DMS 273 (cell line): ENCODE data around the gene DNAJC4.

Experiments used
- DNase-seq: peaks from one replicate; lab custom pipeline; 2025; ENCODE audit not compliant: unreplicated experiment; lab: John Stamatoyannopoulos, UW

The DNAJC4 gene

DNA sequence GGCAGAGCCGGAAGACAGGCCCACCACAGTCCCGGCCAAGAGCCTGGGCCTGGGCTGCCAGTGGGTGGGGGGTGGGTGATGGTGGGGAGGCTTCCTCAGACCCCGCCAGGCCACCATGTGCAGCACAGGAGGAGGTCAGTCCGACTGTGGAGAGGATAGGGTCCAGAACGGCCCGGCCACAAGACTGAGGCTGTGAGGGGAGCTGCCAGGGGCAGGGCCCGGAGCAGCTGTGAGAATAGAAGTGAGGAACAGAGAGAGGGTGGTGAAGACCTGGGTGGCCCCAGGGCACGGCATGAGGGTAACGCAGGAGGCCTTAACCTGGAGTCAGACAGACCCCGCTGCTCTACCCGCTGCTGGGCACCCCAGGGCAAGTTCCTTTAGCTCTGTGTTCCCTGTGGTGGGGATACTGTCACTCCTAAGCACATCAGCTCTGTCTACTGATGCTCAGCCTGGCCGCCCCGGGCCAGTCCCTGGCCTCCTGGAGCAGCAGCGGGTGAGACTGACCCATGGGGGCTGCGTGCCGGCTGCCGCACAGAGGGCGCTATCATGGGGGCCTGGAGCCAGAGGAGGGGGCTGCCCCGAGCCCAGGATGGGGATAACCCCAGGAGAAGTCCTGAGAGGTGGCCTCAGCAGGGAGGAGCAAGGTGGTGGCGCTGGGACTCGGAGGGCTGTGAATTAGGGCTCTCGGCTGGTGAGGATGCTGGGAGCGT, 22.1 kb upstream of the DNAJC4 start:
- DNase-seq = no peak

DNA sequence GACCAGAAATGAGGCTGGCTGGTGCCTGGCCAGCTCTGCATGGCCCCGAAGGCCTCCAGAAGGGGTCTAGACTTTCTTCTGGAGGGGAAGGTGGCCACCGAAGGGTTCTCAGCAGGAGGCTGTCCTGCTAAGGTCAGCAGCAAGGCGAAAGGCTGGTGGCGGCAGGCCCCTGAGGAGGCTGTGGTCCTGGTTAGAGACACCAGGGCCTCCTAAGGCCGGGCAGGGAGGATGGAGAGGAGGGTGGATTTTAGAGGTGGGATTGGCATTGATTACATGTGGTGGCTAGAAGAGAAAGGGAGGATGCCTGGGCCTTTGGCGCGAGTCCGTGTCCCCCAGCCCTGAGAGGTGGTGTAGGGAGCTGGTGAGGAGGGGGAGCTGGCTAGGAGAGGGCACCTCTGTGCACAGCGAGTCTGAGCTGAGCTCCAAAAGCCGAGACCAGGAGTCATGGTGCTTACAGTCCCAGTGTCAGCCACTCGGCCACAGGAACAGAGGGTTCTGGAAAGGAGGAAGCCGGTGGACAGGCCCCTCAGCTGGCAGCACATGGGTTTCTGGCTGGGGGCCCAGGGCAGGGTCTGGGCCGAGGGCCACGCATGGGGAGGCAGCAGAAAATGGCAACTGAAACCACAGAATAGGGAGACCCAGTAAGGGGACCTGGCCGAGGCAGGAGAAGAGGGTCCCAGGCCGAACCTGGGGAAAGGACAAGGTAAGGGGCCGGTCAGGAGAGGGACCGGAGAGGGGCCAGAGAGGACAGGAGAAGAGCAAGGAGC, 21.4 kb upstream of the DNAJC4 start:
- DNase-seq = no peak

DNA sequence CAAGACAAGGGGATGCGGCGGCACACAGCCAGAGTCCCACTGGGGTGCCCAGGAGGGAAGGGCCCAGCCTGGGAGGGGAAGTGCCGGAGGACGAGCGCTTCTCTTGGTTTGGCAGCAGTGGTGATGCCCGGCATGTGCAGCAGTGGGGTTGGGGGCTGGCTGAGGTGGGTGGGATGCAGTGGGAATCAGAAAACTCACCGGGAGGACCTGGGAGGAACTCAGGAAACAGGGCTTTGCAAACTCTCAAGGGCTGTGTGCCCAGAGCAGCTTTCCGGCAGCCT, 20.8 kb upstream of the DNAJC4 start:
- DNase-seq = no peak

DNA sequence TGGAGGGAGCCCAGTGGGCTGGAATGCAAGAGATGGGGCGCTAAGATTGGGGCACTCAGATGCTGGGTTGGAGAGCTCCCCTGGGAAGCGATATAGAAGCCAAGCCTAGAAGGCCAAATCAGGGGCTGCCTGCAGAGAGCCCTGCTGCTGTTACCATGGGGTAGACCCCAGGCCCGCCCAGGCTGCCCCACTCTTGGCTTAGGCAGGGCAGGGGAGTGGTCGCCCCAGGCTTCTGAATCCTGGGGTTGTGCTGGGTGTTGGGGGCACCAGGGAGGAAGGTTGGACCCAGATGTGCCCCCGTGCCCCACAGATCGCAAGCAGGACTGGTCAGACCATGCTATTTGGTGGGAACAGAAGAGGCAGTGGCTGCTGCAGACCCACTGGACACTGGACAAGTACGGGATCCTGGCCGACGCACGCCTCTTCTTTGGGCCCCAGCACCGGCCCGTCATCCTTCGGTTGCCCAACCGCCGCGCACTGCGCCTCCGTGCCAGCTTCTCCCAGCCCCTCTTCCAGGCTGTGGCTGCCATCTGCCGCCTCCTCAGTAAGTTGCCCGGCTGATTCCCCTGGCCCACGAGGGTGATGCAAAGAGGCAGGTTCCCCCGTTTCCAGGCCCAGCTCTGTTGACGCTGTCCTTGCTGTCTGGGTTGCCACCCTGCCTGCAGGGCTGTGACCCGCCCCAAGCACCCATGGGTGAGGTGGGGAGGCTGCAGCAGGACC, 19.9 kb upstream of the DNAJC4 start:
- peak; percentile 86 for DNase-seq

DNA sequence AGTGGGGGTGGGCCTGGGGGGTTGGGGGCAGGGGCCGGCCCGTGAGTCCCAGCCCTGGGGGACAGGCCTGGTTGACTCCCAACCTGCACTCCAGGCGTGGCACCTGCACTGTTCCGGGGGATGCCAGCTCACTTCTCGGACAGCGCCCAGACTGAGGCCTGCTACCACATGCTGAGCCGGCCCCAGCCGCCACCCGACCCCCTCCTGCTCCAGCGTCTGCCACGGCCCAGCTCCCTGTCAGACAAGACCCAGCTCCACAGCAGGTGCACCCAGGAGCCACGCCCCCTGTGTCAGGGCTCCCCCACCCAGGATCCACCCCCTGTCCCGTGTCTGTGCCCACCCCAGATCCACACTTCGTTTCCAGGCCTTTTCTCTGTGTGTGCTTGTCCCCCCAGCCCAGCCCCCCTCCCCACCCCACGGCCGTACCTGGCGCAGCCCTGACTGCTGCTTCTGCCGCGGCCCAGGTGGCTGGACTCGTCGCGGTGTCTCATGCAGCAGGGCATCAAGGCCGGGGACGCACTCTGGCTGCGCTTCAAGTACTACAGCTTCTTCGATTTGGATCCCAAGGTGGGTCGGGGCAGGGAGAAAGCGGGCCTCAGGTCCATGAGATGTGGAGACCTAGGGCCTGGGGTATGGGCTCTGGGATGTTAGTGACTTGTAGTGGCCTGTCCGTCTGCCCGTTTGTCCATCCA, 19.0 kb upstream of the DNAJC4 start:
- no peak for DNase-seq

DNA sequence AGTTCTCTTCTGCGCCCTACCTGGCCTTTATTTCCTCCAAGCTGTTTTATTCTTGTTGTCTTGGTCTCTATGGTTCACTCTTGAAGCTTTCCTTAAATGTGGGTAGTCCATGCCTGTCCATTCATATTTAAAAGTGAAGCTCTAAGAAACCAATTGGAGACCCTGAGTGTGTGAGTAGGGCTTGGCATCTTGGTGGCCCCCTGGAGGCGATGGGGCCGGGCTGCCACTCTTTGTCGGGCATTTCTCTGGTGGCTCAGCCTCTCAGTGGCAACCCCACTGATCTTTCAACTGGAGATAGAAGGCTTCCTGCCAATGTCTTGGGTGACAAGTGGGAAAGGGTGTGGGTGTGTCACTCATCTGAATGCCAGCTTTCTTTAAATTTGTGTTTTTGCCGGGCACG, 13.5 kb upstream of the DNAJC4 start:
- no peak for DNase-seq

DNA sequence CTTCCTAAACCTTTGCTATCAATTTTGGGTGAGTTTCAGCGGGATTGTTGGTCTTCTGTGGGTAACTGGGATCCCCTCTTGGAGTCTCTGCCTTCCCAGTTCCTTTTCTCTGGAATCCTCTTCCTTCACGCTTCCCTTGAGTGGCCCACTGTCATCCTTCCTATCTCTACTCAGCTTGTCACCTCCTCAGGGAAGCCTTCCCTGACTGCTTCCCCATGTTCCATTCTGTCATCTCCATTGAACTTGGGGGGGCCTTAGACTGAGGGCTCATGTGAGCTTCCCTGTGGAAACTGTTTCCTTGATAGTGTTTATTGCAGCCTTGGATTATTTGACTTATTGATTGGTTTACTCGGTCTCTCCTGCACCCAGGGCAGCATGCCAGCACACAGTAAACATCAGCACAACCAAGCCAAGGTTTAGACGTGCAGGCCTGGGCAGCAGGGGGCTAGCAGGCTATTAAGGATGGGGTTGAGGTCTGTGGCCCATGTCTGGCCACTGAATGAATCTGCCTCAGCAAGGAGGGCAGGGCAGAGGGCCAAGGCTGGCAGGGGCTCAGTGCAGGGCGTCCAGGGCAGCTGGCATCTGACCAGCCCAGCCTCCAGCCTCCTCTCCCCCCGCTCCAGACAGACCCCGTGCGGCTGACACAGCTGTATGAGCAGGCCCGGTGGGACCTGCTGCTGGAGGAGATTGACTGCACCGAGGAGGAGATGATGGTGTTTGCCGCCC, 11.6 kb upstream of the DNAJC4 start:
- no peak for DNase-seq

DNA sequence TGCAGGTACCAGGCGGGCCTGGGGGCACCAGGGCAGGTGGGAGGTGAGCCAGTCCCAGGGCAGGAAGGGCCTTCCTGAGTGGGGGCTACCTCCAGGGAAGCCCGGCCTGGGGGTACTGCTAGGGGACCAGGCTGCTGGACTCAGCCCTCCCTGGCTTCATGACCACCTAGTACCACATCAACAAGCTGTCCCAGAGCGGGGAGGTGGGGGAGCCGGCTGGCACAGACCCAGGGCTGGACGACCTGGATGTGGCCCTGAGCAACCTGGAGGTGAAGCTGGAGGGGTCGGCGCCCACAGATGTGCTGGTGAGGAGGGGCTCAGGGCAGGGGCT, 11.0 kb upstream of the DNAJC4 start:
- DNase-seq = no peak

DNA sequence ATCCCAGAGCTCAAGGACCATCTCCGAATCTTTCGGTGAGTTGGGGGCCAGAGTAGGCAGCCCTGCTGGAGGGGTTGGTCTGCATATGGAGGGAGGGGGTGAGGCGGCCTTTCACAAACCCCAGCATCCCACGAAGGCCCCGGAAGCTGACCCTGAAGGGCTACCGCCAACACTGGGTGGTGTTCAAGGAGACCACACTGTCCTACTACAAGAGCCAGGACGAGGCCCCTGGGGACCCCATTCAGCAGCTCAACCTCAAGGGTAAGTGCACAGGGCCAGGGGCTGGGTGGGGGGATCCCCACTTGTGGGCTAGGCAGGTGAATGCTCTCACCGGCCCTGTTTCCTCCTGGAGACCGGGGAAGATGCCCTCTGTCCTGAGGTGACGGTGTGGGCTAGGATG, 10.6 kb upstream of the DNAJC4 start:
- no peak for DNase-seq

DNA sequence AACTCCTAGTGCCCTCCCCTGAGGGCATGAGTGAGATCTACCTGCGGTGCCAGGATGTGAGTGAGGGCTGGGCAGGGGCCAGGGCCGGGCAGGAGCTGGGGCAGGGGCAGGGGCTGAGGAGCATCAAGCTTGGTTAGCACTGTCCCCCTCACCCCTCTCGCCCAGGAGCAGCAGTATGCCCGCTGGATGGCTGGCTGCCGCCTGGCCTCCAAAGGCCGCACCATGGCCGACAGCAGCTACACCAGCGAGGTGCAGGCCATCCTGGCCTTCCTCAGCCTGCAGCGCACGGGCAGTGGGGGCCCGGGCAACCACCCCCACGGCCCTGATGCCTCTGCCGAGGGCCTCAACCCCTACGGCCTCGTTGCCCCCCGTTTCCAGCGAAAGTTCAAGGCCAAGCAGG, 10.1 kb upstream of the DNAJC4 start:
- DNase-seq = no peak

DNA sequence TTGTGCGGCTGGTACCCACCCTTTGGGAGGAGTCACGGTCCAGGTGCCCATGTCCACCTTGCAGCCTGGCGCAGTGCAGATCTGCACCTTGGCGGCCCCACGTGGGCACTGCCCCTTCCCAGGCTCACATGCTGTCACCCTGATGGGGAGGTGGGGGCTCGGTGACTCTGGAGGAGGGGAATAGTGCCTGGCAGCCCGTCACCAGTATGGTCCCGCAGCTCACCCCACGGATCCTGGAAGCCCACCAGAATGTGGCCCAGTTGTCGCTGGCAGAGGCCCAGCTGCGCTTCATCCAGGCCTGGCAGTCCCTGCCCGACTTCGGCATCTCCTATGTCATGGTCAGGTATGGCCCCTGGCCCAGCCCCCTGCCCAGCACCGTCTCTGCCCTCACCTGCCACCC, 9.6 kb upstream of the DNAJC4 start:
- DNase-seq = no peak

DNA sequence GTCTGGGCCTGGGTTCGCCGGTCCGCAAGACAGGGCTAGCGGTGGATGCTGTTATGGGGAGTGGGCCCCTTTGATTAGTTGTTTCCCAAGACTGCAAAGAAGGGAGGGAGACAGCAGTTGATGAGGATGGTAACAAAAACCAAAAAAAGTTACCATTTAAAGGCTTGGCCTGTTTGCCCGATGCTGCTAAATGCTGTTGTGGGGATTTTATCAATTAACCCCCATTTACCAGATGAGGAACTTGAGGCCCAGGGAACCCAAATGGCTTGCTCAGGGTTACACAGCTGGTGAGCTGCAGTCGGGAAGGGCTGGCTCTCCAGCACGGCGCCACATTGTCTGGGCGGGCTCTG, 7.7 kb upstream of the DNAJC4 start:
- peak; percentile 77 for DNase-seq

DNA sequence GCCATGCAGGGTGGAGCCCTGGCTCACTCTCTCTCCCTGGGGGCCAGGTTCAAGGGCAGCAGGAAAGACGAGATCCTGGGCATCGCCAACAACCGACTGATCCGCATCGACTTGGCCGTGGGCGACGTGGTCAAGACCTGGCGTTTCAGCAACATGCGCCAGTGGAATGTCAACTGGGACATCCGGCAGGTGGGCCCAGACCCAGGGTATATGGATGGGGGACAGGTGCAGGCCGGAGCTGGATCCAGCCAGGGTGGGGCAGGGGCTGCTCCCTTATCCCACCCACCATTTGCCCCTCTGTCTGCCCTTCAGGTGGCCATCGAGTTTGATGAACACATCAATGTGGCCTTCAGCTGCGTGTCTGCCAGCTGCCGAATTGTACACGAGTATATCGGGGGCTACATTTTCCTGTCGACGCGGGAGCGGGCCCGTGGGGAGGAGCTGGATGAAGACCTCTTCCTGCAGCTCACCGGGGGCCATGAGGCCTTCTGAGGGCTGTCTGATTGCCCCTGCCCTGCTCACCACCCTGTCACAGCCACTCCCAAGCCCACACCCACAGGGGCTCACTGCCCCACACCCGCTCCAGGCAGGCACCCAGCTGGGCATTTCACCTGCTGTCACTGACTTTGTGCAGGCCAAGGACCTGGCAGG, 7.2 kb upstream of the DNAJC4 start:
- DNase-seq = peak; percentile 52

DNA sequence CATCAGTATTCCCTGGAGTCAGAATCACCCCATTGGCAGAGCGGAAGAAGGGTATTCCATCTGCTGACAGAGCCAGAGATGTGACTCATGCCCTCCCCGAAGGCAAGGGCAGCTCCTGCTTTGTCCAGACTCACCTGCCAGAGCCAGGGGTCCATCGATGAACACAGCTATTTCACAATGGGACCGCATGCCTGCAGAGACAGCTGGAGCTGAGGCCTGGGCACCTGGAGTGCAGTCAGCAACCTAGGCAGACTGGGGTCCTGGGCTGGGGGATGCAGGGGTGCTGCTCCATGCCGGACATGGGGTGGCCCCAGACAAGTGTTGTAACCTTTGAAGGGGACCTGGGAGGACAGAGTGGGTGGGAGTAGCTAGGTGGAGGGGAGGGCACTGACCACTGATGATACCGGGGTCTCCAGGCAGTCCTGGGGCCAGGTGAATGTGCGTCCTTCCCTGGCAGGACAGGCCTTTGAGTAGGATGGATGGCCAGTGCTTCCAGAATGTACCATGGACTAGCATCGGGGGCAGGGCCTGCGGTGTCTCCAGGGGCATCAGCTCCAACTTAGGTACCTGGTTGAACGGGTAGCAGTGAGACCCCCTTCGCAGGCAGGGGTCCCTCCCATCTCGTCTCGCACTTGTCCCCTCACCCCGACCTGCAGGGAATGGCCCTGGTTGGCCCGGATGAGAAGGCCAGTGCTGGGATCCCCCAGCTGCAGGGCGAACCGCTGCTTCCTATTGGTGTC, 6.0 kb upstream of the DNAJC4 start:
- DNase-seq = no peak

DNA sequence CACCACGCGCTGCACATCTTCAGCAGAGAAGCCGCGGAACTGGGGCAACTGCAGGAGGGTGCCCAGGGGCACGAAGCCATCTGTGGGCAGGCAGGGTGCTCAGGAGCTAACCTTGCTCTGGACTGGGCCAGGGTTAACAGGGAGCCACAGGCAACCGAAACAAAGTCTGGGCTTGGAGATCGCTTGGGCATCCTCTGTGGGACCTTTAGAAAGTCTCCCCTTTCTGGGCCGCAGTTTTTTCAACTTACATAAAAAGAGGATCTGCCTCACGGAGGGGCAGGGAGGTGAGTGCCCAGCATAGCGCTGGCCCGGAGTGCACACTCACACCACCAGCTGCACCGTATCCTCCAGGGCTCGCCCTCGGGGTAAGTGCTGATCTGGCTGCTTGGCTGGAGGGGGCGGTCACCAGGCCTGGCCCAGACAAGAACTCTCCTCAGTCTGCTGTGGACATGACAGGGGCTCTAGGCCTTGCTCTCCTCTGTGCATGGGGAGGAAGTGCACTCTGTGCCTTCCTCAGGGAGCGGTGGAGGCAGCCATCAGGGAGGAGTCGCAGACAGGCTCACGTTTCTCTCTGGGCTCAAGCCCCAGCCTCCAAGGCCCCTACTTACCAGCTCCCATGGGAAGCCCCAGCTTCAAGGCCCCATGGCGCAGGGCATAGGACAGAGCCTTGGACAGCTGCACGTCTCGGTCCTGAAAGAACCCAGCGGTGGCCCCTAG, 5.3 kb upstream of the DNAJC4 start:
- DNase-seq = no peak

DNA sequence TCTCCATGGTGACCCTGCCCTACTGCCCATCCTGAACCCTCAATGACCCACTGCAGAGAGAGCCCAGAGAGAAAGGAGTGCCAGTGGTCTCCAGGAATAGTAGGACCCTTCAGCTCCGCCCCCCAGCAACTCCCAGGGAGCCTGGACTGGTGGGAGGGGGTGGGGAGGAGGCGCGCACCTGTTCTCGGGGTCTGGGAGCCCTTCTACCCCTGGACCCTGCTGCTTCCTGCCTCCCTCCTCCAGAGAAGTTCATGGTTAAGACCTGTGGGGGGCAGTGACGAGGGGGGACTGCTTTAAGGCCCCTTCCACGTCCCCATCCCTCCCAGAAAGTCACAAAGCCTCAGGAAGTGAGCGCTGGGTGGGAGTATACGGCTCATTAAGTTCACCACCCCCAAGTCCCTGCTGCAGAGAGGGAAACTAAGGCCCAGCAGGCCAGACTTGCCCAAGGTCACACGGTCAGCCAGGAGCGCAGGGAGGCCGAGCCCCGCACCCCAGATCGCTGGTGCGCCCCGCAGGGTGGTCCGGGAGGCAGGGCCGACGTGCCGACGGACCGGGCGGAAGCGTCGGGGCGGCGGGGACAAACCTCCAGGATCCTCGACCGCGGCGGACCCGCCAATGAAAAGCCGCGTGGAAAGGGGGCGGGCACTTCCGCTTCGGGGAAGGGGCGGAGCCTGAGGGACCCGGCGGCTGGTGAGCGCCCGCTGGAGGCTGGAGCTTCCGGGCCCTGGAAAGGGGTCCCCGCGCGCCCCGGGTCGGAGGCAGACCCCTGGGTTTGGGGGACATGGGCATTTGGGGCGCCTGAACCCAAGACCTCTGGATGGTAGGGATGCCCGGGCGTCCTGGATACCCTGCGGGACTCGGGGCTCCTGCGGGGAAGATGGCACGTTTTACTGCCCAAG, 4.5 kb upstream of the DNAJC4 start, which contains the start of the genes NUDT22 and TRPT1:
NUDT22 (plus strand) TSS at position 667 of the 899 bp plus-strand sequence. CDS start 379 bp downstream, outside the sequence.
TRPT1 (minus strand) TSS at position 579 of the 899 bp plus-strand sequence; CDS start at position 253, 326 bp downstream.
- DNase-seq = peak; percentile 89

DNA sequence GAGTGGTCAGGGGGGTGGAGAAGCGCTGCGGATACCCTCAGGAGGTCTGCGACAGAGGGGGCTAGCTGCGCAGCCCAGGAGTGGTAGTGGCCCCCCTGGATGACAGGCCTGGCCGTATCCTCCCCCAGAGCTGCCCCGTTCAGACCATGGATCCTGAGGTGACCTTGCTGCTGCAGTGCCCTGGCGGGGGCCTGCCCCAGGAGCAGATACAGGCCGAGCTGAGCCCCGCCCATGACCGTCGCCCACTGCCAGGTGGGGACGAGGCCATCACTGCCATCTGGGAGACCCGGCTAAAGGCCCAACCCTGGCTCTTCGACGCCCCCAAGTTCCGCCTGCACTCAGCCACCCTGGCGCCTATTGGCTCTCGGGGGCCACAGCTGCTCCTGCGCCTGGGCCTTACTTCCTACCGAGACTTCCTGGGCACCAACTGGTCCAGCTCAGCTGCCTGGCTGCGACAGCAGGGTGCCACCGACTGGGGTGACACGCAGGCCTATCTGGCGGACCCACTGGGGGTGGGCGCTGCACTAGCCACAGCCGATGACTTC, 3.8 kb upstream of the DNAJC4 start:
- peak; percentile 61 for DNase-seq

DNA sequence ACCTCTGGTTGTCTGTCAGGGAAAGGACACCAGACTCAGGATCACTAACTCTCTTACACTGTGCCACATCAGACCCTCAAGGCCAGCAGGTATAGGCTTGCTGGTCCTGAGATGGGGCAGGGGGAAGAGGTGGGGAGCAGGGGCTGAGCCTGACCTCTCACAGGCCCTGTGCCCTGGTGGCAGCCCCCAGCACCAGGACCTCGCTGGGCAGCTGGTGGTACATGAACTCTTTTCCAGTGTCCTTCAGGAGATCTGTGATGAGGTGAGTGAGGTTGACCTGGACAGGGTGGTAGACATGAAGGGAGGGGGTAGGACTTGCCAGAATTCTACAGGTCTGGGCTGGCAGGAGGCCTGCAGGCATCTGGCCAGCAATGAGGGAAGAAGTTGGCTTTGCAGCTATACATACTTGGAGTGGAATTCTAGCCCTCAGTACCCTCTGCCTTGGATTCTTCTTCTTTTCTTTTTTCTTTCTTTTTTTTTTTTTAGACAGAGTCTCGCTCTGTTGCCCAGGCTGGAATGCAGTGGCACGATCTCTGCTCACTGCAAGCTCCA, 2.9 kb upstream of the DNAJC4 start:
- peak; percentile 43 for DNase-seq
